GM18951 (cell line): Measurements from ENCODE around the gene PKHD1.

Experiments used
- POLR2A ChIP-seq: IDR thresholded peaks from 4 replicates; pipeline ENCODE4 v1.6.1; 2011; ENCODE audit warnings: mild to moderate bottlenecking; ENCODE audit not compliant: insufficient read length, insufficient read depth; ENCODE audit errors: extremely low read depth
- in situ Hi-C: fragments of 300-500 bp; cut with MboI; formaldehyde crosslinking; loops from one replicate; pipeline ENCODE4 v1.12.0; 2022; ENCODE audit warnings: low sequenced_read_pairs, mixed read lengths, inconsistent platforms; ENCODE audit not compliant: unreplicated experiment

PKHD1 gene

DNA sequence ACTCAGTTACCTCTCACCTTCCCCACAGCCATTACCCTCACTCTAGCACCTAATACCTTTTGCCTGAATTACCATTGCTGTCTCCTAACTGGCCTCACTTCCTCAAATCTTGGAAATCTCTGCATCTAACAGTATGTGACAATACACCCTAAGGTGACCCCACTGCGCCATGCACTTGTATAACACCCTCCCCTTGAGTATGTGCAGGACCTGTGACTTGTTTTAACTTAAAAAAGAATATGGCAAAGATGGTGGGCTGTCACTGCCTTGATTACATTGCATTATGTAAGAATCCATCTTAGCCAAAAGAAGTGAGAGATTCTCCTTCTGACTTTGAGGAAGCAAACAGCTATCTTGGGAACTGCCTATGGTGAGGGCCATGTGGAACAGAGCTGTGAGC, 29.9 kb upstream of the PKHD1 start:
- no peak for TF ChIP-seq POLR2A
- in situ Hi-C loops = no loop called here

GRCh38 chr6:52116605-52116948, 29.2 kb upstream of the PKHD1 start:
- TF ChIP-seq POLR2A = no peak
- in situ Hi-C loops = no loop called here

GRCh38 chr6:52115891-52116604, 28.6 kb upstream of the PKHD1 start:
- TF ChIP-seq POLR2A = no peak
- in situ Hi-C loops = no loop called here

- TF ChIP-seq POLR2A = no peak
- in situ Hi-C loops = no loop called here
Observed at GRCh38 chr6:52115145-52115741, 27.8 kb upstream of the PKHD1 start.

DNA sequence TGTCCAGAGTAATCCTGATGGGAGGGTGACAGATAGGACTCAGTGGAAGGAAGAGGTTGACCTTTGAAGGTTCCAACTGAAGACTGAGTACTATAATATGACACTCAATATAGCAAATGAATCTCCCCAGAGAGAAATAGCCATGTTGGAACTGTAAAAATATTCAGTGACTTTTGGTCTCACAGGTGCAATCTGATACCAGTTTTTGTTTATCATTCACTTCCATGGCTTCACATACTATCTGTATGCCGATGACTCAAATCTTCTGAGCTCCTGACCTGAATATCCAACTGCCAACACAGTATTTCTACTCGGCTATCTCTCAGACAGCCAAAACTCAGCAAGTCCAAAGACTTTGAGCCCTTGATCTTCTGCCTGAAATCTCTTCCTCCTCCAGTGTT, 21.8 kb upstream of the PKHD1 start:
- no peak for TF ChIP-seq POLR2A
- in situ Hi-C loops = no loop called here

DNA sequence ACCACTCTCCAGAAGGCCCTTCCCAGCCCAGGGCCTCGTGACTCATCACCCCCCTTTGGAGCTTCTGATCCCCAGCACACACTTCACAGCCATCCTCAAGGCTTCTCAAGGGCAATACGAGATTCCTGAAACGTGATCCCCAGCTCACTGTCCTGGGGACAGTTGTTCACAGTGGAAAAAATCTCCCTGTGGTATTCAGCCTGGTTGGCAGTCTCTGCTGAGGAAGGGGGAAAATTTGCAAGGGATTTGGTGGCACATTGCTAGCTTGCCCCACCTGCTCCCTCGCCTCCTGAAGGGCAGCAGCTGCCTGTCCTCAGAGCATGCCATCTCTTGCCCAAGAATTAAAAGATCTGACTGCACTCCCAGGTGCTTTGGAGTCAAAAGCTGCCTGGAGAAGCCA, 20.7 kb upstream of the PKHD1 start:
- in situ Hi-C loops = no loop called here
- no peak for TF ChIP-seq POLR2A

DNA sequence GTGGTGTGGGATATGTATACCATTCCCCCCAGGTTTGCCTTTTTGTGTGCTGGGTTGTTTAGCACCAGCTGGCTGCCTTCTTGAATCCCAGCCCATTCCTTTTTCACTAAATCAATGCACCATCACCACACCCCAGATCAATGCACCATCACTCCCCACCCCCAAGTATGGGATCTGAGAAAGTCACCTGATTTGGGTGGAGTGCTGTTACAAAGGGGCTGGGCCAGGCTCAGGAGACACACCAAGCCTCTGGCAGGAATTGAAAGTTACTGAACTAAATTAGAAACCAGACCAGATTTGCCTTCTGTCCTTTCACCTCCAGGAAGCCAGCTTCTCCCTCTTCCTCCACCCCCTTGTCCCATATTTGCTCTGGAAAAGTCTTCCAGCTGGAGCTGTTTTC, 19.6 kb upstream of the PKHD1 start:
- no peak for TF ChIP-seq POLR2A
- in situ Hi-C loops = no loop called here

GRCh38 chr6:52104979-52105378, 17.6 kb upstream of the PKHD1 start:
- in situ Hi-C loops = no loop called here
- TF ChIP-seq POLR2A = no peak

DNA sequence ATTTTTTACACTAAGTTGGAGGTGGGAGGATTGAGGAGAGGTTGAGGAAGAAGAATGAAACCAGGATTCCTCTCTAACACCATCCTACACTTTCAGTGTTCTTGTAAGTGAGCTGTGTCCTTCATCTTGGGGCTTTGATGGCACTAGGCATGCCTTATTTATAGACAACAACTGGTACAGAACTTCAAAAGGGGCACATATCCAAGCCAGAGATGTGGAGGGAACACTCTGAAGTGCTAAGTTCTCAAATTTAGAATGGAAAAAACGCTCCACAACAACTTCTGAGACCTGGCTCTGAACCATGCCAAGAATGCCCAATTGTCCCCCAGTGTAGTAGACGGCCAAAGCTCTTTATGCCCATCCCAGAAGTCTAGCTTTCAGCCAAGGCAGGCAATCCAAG, 16.2 kb upstream of the PKHD1 start:
- in situ Hi-C loops = no loop called here
- TF ChIP-seq POLR2A = no peak

DNA sequence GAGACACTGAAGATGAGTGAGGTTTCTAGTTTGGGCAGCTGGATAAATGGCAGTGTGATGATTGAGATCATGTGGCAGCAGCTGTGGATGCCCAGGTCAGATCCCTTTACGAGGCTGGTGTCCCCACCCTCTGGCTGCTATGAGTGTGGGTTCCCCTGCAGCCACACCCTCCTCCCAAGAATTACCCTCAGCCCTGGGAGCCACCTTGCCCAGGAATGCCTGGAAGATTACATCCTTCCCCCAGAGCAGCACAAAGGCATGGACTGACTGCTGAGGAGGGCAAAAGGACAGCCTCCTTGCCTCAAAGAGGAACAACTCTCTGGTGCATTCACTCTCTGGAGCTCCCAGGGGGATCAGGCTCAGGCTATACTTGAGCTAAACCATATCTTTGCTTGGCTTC, 15.0 kb upstream of the PKHD1 start:
- TF ChIP-seq POLR2A = no peak
- in situ Hi-C loops = no loop called here

DNA sequence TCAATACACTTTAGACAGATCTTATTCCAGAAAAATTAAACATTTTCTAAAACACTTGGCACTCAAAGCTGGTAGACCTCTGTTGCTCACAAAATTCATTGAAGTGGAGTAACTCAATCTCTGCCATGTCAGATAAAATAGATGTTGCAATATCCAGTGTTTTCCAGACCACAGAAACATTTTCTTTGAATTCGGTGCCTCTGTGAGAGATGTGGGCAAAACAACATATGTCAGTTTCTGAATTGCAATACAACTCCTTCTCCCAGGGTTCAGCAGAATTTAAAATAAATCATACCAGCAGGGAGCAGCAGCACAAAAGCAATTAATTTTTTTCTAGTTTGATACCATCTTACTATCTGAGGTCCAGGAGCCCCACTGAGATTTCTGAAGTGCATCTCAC, 11.3 kb upstream of the PKHD1 start:
- no peak for TF ChIP-seq POLR2A
- in situ Hi-C loops = no loop called here

DNA sequence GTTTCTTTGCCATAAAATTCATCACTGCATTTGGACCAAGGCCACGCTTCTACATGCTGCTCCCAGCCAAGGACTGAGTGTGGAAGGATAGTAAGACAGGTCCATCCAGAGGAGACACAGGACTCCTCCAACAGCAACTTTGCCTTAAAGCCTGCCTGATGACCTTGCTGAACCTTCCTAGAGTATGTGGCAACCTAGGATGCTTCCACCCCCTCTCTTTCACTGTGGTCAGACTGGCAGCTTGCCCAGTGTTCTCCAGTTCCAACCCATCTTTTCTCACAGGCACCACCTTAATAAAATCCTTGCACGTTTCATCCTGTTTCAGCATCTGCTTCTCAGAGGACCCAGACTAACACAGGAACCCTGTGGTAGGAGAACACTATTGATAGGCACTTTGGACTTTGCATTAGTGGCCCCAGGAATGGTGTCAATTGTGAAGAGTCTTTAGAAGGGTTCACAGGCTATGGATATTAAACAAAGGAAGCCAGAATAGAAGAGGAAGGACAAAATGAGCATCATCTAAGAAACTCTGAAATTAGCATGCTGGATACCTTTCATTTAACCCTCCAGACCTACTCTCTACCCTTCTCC, 2.4 kb upstream of the PKHD1 start:
- in situ Hi-C loops = no loop called here
- TF ChIP-seq POLR2A = no peak

GRCh38 chr6:52086741-52087140, 672 bp downstream of the PKHD1 start:
- in situ Hi-C loops = no loop called here

DNA sequence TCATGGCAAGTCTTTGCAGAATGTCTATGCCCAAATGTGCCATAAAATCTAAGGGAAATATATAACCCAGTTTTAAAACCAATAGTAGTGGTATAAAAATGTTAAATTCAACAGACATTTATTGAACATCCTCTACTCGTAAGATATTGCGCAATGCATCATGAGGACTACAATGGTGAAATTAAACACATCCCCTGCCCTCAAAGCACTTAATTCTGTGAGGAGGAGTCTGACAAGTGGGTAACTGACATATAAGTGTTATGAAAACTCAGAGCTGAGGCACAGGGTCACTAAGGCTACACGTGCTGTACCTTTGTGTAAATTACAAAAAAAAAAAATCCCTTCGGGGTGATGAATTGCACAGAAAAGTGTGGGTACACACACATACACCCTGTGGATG, 6.2 kb downstream of the PKHD1 start:
- in situ Hi-C loops = no loop called here
- TF ChIP-seq POLR2A = no peak

More at GRCh38 chr6:52086741-52087140, 672 bp downstream of the PKHD1 start:
- no peak for TF ChIP-seq POLR2A

- in situ Hi-C loops = no loop called here
- no peak for TF ChIP-seq POLR2A
Observed at GRCh38 chr6:52077961-52078625, 9.3 kb downstream of the PKHD1 start.
